Muscle of leg (tissue), 11 donors: ENCODE results near the gene PLCB4. TPM values are rescaled to one million over a fixed set of nuclear protein-coding genes. Genes with fewer than 3 reads are reported as not detected.
A peak's percentile ranks its signal among the peaks of the same experiment; 100 is the strongest.
"Not testable (repeated sequence)": the region's sequence is repeated elsewhere in the genome, so short reads cannot be mapped to it uniquely, and the experiment has no call there.

Source experiments
- DNase-seq: peaks from one replicate; pipeline ENCODE4 v3.0.0; 2013
- H3K27ac ChIP-seq: one replicate; pipeline ENCODE4 v1.5.1; 2013; ENCODE audit warnings: mild to moderate bottlenecking, low read length, control low read depth
- H3K27me3 ChIP-seq: one replicate; pipeline ENCODE4 v1.6.1; 2013; ENCODE audit warnings: low read length; ENCODE audit not compliant: control insufficient read depth, insufficient read depth
- H3K36me3 ChIP-seq: one replicate; pipeline ENCODE4 v1.6.1; 2013; ENCODE audit warnings: low read length; ENCODE audit not compliant: control insufficient read depth, insufficient read depth
- H3K4me1 ChIP-seq: one replicate; pipeline ENCODE4 v1.6.1; 2013; ENCODE audit warnings: low read length; ENCODE audit not compliant: control insufficient read depth, insufficient read depth
- H3K4me3 ChIP-seq: one replicate; pipeline ENCODE4 v1.5.1; 2013; ENCODE audit warnings: low read length, control low read depth
- H3K9me3 ChIP-seq: replicated peaks from 2 replicates; pipeline ENCODE4 v1.6.1; 2013; ENCODE audit warnings: low read depth, low read length; ENCODE audit not compliant: control insufficient read depth
- WGBS: methylation state at CpG from one replicate; pipeline ENCODE4 v1.1.5; 2013; ENCODE audit warnings: missing lambda C conversion rate; ENCODE audit not compliant: insufficient coverage; 5-methylcytosine and 5-hydroxymethylcytosine counted together
- polyA plus RNA-seq, 8 donors: library from polyadenylated mRNA; unstranded; fragments of 120-200 nt; gene quantifications; one replicate each; pipeline versions ENCODE4 v1.2.1 to v1.2.3, GENCODE V29; 2013; ENCODE audit warnings: inconsistent platforms in 1 of 8, low replicate concordance in 1 of 8; ENCODE audit not compliant: insufficient read length in 8 of 8, insufficient read depth in 1 of 8
- total RNA-seq: library from RNA; stranded (reverse); fragments of 120-200 nt; gene quantifications from one replicate; pipeline ENCODE4 v1.2.4, GENCODE V29; 2013

The PLCB4 gene
- total and polyA plus RNA-seq, 9 donors = 3.1 to 5.8 (median 4.3) TPM

DNA sequence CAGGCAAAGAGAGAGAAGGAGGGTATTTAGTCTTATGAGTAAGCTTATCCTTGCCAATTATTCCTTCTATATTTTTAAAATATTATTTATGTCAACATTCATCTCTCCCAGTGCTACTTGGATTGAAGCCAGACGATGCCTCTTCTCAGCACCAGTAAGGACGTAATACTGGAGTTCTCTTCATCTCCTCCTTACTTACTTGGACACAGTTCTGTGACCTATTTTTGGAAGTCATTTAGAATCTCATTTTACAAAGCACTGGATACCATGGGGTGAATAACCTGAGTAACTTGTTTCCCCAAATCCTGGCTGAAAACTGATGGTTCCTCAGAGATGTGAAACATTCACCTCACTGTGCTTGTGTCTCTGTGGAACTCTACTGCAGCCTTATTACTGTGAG lies 308.1 kb downstream of the PLCB4 start:
- Histone ChIP-seq H3K4me3 (no peak overlapping the region), H3K27ac (no peak overlapping the region), H3K27me3 (no peaks in the 10 kb centered on the region), H3K36me3 (no peaks in the 10 kb centered on the region), H3K4me1 (no peaks in the 10 kb centered on the region), H3K9me3 (no peaks in the 10 kb centered on the region)
- WGBS = no CpG with 5 or more reads among the region's 2 CpGs
- DNase-seq = no peak

DNA sequence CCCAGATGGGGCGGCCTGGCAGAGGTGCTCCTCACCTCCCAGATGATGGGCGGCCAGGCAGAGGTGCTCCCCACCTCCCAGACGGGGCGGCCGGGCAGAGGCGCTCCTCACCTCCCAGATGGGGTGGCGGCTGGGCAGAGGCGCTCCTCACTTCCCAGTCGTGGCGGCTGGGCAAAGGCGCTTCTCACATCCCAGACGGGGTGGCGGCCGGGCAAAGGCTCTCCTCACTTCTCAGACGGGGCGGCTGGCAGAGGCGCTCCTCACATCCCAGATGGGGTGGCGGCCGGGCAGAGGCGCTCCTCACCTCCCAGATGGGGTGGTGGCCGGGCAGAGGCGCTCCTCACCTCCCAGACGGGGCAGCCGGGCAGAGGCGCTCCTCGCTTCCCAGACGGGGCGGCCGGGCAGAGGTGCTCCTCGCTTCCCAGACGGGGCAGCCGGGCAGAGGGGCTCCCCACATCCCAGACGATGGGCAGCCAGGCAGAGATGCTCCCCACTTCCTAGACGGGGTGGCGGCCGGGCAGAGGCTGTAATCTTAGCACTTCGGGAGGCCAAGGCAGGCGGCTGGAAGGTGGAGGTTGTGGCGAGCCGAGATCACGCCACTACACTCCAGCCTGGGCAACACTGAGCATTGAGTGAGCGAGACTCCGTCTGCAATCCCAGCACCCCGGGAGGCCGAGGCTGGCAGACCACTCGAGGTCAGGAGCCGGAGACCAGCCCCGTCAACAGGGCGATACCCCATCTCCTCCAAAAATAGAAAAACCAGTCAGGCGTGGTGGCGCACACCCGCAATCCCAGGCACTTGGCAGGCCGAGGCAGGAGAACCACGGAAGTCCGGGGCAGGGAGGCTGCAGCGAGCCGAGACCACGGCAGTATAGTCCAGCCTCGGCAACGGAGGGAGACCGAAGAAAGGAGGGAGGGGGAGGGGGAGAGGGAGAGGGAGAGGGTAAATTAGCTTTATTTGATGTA lies 316.7 kb downstream of the PLCB4 start:
- not testable (repeated sequence) for H3K9me3 ChIP-seq, H3K27ac ChIP-seq, DNase-seq, H3K4me3 ChIP-seq, H3K27me3 ChIP-seq, H3K4me1 ChIP-seq, H3K36me3 ChIP-seq
- WGBS = 99% methylated on average over 49 of the region's 61 CpGs

DNA sequence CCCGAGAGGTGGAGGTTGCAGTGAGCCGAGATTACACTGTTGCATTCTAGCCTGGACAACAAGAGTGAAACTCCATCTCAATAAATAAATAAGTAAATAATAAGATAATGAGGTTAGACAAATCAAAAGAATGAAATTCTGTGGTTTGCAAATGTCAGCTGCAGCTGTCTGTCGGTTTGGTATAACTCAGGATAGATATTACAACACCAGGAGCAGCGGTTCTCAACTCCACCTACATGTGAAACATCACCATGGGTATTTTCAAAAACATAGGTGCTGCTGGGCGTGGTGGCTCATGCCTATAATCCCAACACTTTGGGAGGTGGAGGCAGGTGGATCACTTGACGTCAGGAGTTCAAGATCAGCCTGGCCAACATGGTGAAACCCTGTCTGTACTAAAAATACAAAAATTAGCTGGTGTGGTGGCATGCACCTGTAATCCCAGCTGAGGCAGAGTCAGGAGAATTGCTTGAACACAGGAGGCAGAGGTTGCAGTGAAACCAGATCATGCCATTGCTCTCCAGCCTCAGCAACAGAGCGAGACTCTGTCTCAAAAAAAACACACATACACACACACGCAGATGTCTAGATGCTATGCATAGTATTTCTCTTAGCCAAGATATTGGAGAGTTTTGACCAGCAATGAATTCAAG lies 319.4 kb downstream of the PLCB4 start:
- WGBS = 80% methylated on average over 2 of the region's 8 CpGs
- Histone ChIP-seq H3K27ac (no peak overlapping the region), H3K27me3 (no peaks in the 10 kb centered on the region), H3K9me3 (no peaks in the 10 kb centered on the region), H3K4me3 (no peak overlapping the region), H3K36me3 (no peaks in the 10 kb centered on the region), H3K4me1 (peaks cover 3% of the 10 kb centered on the region)
- DNase-seq = no peak

DNA sequence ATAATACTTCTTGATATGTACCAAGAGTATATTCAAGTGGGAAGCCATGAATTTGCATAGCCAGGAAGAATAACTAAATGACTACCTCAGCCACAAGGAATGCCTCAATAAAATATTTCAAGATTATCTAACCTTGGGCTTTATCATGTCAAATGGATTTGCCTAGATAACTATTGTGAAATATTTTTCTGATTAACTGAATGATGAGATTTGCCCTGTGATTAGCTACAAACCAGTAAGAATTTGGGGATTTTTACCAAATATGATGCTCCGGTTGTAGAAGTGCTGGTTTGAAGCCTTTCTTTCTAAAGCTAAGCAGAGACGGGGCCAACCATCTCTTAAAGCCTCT lies 319.9 kb downstream of the PLCB4 start:
- Histone ChIP-seq H3K36me3 (no peaks in the 10 kb centered on the region), H3K4me3 (no peak overlapping the region), H3K27ac (no peak overlapping the region), H3K27me3 (no peaks in the 10 kb centered on the region), H3K9me3 (no peaks in the 10 kb centered on the region), H3K4me1 (peaks cover 3% of the 10 kb centered on the region)
- 100% methylated on average over 1 of the region's 2 CpGs for WGBS
- DNase-seq = no peak

GRCh38 chr20:9389346-9389745 lies 320.5 kb downstream of the PLCB4 start:
- no peaks in the 10 kb centered on the region for H3K9me3 ChIP-seq
- no peak for DNase-seq
- peaks cover 3% of the 10 kb centered on the region for H3K4me1 ChIP-seq
- no peak overlapping the region for H3K27ac ChIP-seq
- no peaks in the 10 kb centered on the region for H3K36me3 ChIP-seq
- no peak overlapping the region for H3K4me3 ChIP-seq
- WGBS = 63% methylated on average over 1 of the region's 1 CpG
- H3K27me3 ChIP-seq = no peaks in the 10 kb centered on the region

DNA sequence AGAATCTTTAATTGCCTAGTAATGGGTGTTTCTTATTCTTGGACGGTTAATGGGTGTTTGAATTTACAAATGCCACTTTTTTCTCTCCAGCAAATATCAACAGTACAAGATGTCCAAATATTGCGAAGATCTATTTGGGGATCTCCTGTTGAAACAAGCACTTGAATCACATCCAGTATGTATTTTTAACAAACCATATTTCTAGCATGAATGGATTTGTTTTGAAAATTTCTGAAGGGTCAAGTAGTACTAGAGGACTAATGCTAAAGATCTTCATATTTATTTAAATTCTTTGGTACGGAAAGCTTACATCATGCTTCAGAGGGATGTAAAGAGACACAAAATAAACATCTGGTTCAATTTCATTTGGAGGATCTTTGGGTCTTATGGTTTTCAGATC lies 321.6 kb downstream of the PLCB4 start:
- no peaks in the 10 kb centered on the region for H3K9me3 ChIP-seq
- peaks cover 3% of the 10 kb centered on the region for H3K4me1 ChIP-seq
- no peak overlapping the region for H3K27ac ChIP-seq
- DNase-seq = no peak
- no peaks in the 10 kb centered on the region for H3K36me3 ChIP-seq
- WGBS = no CpG with 5 or more reads among the region's 3 CpGs
- H3K4me3 ChIP-seq = no peak overlapping the region
- H3K27me3 ChIP-seq = no peaks in the 10 kb centered on the region

GRCh38 chr20:9392892-9393857 lies 324.3 kb downstream of the PLCB4 start:
- Histone ChIP-seq H3K36me3 (no peaks in the 10 kb centered on the region), H3K27me3 (no peaks in the 10 kb centered on the region), H3K27ac (no peak overlapping the region), H3K4me1 (peaks cover 3% of the 10 kb centered on the region), H3K4me3 (no peak overlapping the region), H3K9me3 (no peaks in the 10 kb centered on the region)
- no CpG with 5 or more reads among the region's 4 CpGs for WGBS
- DNase-seq = peak; percentile 79

DNA sequence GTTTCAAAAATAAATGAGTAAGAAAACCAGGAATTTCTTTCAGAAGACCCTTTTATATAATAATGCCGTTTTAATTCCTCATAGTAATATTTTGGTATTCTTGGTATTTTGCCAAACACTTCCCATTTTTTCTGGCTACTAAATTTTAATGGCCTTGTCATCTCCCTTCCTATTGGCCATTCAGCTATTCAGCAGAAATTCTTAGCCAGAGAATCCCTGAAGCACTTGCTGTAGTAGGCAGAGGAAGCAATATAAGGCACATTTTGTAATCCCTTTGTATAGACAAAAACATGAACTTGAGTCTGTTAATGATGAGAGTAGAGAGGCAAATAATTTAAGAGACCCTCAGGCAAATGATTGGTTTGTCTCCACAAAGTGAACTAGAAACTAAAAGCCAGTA lies 327.1 kb downstream of the PLCB4 start:
- no CpG with 5 or more reads among the region's 1 CpG for WGBS
- H3K4me3 ChIP-seq = no peak overlapping the region
- no peaks in the 10 kb centered on the region for H3K9me3 ChIP-seq

GRCh38 chr20:9397928-9398327 lies 329.0 kb downstream of the PLCB4 start:
- Histone ChIP-seq H3K9me3 (no peaks in the 10 kb centered on the region), H3K4me3 (no peak overlapping the region), H3K36me3 (no peaks in the 10 kb centered on the region), H3K4me1 (peaks cover 3% of the 10 kb centered on the region), H3K27ac (no peak overlapping the region), H3K27me3 (no peaks in the 10 kb centered on the region)
- WGBS = 50% methylated on average over 5 of the region's 8 CpGs
- peak; percentile 76 for DNase-seq

More for the DNA sequence above, 327.1 kb downstream of the PLCB4 start:
- Histone ChIP-seq H3K4me1 (peaks cover 3% of the 10 kb centered on the region), H3K27me3 (no peaks in the 10 kb centered on the region), H3K36me3 (no peaks in the 10 kb centered on the region), H3K27ac (no peak overlapping the region)
- no peak for DNase-seq

DNA sequence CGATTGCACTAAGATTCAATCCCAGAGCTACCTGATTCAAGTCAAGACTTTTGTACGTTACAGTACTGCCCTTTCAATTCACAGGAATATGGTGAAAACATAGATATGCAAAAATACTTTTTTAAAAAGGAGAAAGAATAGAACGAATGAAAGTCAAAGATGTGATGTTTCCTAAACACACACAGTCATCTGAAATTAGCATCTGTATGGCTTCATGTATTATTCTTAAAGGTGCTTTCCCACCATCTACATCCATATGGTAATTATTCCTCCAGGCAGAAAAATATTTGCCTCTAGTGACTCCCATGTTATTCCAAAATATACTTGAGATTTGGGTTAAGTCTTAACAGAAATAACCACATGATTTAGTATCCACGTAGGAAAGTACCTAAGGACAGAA lies 330.0 kb downstream of the PLCB4 start:
- H3K4me3 ChIP-seq = no peak overlapping the region
- no peaks in the 10 kb centered on the region for H3K4me1 ChIP-seq
- no peaks in the 10 kb centered on the region for H3K36me3 ChIP-seq
- H3K27me3 ChIP-seq = no peaks in the 10 kb centered on the region
- WGBS = no CpG with 5 or more reads among the region's 4 CpGs
- no peaks in the 10 kb centered on the region for H3K9me3 ChIP-seq
- no peak for DNase-seq
- no peak overlapping the region for H3K27ac ChIP-seq
